ENCODE measurements around the gene ZNF598.

Gene ZNF598

GRCh38 chr16:1950047-1950446 lies 59.6 kb downstream of the ZNF598 start:
- Histone ChIP-seq H3K4me3 (ENCODE audit: insufficient read depth, low read depth, low read length) (no peak overlapping the region), H3K4me1 (ENCODE audit: control insufficient read depth, insufficient read depth, low read length) (no peaks in the 10 kb centered on the region), H3K27me3 (ENCODE audit: control insufficient read depth, insufficient read depth, low read length, poor library complexity, severe bottlenecking) (no peaks in the 10 kb centered on the region), H3K36me3 (ENCODE audit: control insufficient read depth, insufficient read depth, low read length) (no peaks in the 10 kb centered on the region), H3K9me3 (ENCODE audit: control insufficient read depth, low read length) (no peaks in the 10 kb centered on the region), H3K27ac (ENCODE audit: insufficient read depth, low read depth, low read length, poor library complexity, severe bottlenecking) (no peak overlapping the region)
- WGBS, 2 experiments = 89% methylated on average over 7 of the region's 7 CpGs

- Histone ChIP-seq H3K9me3 (ENCODE audit: control insufficient read depth, low read length) (no peaks in the 10 kb centered on the region), H3K4me3 (ENCODE audit: insufficient read depth, low read depth, low read length) (no peak overlapping the region)
- WGBS, 2 experiments = 95 to 96% methylated on average over 11 of the region's 11 CpGs
Measured at GRCh38 chr16:1949507-1949906, 60.1 kb downstream of the ZNF598 start.

More at GRCh38 chr16:1949507-1949906, 60.1 kb downstream of the ZNF598 start:
- Histone ChIP-seq H3K4me1 (ENCODE audit: control insufficient read depth, insufficient read depth, low read length) (no peaks in the 10 kb centered on the region), H3K36me3 (ENCODE audit: control insufficient read depth, insufficient read depth, low read length) (no peaks in the 10 kb centered on the region), H3K27ac (ENCODE audit: insufficient read depth, low read depth, low read length, poor library complexity, severe bottlenecking) (no peak overlapping the region), H3K27me3 (ENCODE audit: control insufficient read depth, insufficient read depth, low read length, poor library complexity, severe bottlenecking) (no peaks in the 10 kb centered on the region)
